Suprapubic skin (tissue), 3 donors: ENCODE data around the gene CEBPB.

Experiments used
- POLR2A ChIP-seq, 2 donors: fragments of 450-650 bp; IDR thresholded peaks; one replicate each; pipeline ENCODE4 v1.6.1; 2017; ENCODE audit warnings: antibody characterized with exemption in 2 of 2, mild to moderate bottlenecking in 2 of 2, moderate library complexity in 2 of 2
- TF ChIP-seq, protein P1 (sequence below), 2 donors: fragments of 200-600 bp in 1 of 2; fragments of 450-650 bp in 1 of 2; sonication (generic) in 1 of 2; IDR thresholded peaks; one replicate each; pipeline ENCODE4 v1.5.1; 2016 to 2019; ENCODE audit warnings: antibody characterized with exemption in 2 of 2, mild to moderate bottlenecking in 1 of 2, moderate library complexity in 1 of 2

DNA sequence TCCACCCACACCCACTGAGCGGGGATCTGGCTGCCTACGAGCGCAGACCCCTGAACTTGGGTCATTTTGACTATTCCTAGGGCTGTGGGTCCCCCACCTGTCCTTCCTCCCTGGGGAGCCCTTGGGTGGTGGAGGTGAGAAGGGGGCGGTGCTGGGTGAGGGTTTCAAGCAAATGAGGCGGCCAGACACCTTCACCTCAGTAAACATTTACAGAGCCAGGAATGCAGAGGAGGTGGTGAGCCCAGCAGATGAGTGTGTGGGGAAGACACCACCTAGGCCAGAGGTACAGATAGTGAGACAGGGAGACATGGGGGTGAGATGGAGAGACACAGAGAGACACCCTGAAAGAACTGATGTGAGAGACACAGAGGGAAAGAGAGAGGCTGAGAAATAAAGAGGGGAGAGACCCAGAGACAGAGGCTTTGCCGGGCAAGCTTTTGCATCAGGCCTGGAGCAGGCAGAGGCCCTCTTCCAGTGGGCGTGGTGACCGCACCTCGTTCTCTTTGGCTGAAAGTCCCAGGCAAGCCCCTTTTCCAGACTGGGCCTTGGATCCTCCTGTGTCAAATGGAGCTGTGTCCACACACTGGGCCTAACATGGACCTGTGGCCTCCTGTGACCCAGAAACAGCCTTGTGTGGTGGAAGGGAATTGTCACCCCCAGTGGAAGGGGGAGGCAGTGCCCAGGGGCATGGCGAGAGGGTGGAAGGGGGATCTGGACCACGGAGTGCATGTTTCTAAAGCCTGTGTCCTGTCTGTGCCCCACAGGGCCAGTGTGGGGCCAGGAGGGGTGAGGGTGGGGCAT is 29.7 kb downstream of the CEBPB start:
- TF ChIP-seq, protein P1, sequence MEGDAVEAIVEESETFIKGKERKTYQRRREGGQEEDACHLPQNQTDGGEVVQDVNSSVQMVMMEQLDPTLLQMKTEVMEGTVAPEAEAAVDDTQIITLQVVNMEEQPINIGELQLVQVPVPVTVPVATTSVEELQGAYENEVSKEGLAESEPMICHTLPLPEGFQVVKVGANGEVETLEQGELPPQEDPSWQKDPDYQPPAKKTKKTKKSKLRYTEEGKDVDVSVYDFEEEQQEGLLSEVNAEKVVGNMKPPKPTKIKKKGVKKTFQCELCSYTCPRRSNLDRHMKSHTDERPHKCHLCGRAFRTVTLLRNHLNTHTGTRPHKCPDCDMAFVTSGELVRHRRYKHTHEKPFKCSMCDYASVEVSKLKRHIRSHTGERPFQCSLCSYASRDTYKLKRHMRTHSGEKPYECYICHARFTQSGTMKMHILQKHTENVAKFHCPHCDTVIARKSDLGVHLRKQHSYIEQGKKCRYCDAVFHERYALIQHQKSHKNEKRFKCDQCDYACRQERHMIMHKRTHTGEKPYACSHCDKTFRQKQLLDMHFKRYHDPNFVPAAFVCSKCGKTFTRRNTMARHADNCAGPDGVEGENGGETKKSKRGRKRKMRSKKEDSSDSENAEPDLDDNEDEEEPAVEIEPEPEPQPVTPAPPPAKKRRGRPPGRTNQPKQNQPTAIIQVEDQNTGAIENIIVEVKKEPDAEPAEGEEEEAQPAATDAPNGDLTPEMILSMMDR (IDR thresholded peaks at IDR 0.05), result no peak
- no peak for TF ChIP-seq POLR2A (IDR thresholded peaks at IDR 0.05)
